ENCODE results near the gene CIDEA.

DNA sequence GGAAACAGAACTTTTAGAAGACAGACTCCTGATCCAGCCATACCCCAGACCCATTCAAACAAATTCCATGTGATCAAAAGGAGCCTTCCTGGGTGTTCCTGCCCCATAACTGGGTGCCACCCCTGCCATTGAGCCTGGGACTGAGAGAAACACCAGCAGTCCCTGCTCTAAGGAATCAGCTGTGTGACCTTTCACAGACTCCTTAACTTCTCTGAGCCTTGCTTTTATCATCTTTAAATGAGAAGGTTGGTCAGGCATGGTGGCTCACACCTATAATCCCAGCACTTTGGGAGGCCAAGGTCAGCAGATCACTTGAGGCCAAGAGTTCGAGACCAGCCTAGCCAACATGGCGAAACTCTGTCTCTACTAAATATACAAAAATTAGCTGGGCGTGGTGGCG is 20.6 kb downstream of the CIDEA start:
- no peak for TF ChIP-seq CTCF (IDR thresholded peaks at IDR 0.05)
- no peak for TF ChIP-seq EZH2 (IDR thresholded peaks at IDR 0.05; ENCODE audit: borderline replicate concordance, insufficient read depth, low read depth, low read length, poor library complexity, severe bottlenecking)

All from B cell (primary cell).